Esophagus squamous epithelium (tissue), 5 donors: ENCODE results near the gene RASSF7. TPM values are rescaled to one million over a fixed set of nuclear protein-coding genes. Genes with fewer than 3 reads are reported as not detected.

Experiments
- DNase-seq: peaks from one replicate; lab custom pipeline; 2025; lab: John Stamatoyannopoulos, UW
- H3K27ac ChIP-seq, 4 donors: fragments of 200-600 bp; sonication (generic); one replicate each; pipeline ENCODE4 v1.5.1; 2016 to 2019; ENCODE audit warnings: mild to moderate bottlenecking in 1 of 4
- H3K27me3 ChIP-seq, 4 donors: fragments of 200-600 bp; sonication (generic); 1 replicate in 3 of 4; 2 replicates in 1 of 4; pipeline versions ENCODE4 v1.5.1 to v1.6.0; 2017 to 2021; ENCODE audit warnings: antibody characterized with exemption in 1 of 4
- H3K36me3 ChIP-seq, 3 donors: fragments of 200-600 bp; sonication (generic); one replicate each; pipeline ENCODE4 v1.5.1; 2016 to 2019
- H3K4me1 ChIP-seq, 3 donors: fragments of 200-600 bp; sonication (generic); one replicate each; pipeline ENCODE4 v1.5.1; 2017 to 2019
- H3K4me3 ChIP-seq, 4 donors: fragments of 200-600 bp; sonication (generic); 1 replicate in 3 of 4; 2 replicates in 1 of 4; pipeline ENCODE4 v1.5.1; 2016 to 2019; ENCODE audit warnings: mild to moderate bottlenecking in 2 of 4, moderate library complexity in 1 of 4
- H3K9me3 ChIP-seq, 3 donors: fragments of 200-600 bp; sonication (generic); one replicate each; pipeline ENCODE4 v1.5.1; 2016 to 2019
- POLR2A ChIP-seq, 4 donors: fragments of 450-650 bp; IDR thresholded peaks; one replicate each; pipeline ENCODE4 v1.6.1; 2017; ENCODE audit warnings: antibody characterized with exemption in 4 of 4, mild to moderate bottlenecking in 4 of 4, moderate library complexity in 3 of 4
- WGBS, 2 donors: methylation state at CpG; one replicate each; pipeline ENCODE4 v1.1.5; 2018; 5-methylcytosine and 5-hydroxymethylcytosine counted together
- intact Hi-C: fragments of 100-400 bp; cut with DNase I; formaldehyde crosslinking; loops from one replicate; pipeline ENCODE4 v1.15.0; 2022
- total RNA-seq, 4 donors: library from RNA; depleted of rRNA; stranded (reverse); fragments of >200 nt; gene quantifications; one replicate each; pipeline ENCODE4 v1.1.0, GENCODE V29; 2016
- TF ChIP-seq, protein P1 (sequence below), 6 experiments: fragments of 450-650 bp in 4 of 6; fragments of 200-600 bp in 2 of 6; sonication (generic) in 2 of 6; IDR thresholded peaks; one replicate each; pipeline ENCODE4 v1.5.1; 2016 to 2019; ENCODE audit warnings: antibody characterized with exemption in 6 of 6, mild to moderate bottlenecking in 4 of 6, moderate library complexity in 4 of 6
- donor health status: DM: yes; HTN: yes; CAD: no.

Gene RASSF7
- total RNA-seq, 4 donors from 2014 or later, result 35.7 to 54.0 (median 44.4) TPM

DNA sequence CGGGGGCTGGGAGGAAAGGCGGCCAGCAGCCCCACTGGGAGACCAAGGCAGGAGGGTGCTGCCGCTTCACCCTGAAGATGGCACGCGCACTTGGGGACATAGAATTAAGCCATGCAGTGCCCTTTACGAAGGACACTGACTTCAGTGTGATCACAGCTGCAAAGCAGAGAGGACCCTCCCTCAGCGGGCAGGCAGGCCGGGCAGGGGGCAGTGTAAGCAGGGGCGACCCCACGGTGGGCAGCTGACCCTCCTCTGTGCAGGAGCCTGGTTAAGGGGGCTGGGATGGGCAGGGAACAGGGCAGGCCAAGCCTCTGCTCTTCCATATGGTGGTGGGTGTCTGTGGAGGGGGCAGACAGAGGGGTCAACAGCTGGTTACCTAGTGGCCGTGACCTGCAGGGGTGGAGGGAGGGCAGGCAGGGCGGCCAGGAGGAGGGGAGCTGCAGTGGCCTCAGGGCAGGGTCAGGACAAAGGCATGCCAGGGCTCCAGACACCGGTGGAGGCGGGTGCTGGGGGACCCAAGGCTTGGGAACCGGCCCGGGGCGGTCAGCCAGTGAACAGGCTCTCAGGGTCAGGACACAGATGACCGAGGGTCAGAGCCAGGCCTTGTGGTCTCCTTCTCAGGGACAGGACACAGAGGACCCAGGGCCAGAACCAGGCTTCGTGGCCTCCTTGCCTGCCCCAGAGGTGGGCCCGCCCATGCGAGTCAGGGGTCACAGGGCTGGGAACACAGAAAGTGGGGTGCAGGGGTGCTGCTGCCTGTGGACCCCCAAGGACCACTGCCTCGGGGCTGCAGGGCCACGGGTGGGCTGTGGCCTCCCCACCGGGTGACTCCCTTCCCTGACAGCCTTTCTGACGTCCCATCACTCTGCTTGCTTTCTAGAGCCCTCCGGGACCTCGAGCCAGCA lies 7.4 kb upstream of the RASSF7 start:
- Histone ChIP-seq H3K36me3 (no peaks in the 10 kb centered on the region), H3K27me3 (peaks cover 0 to 81% (median 3%) of the 10 kb centered on the region in 4 donors), H3K27ac (no peak overlapping the region), H3K4me1 (peaks cover 15 to 27% (median 20%) of the 10 kb centered on the region in 3 donors), H3K9me3 (no peaks in the 10 kb centered on the region), H3K4me3 (no peak overlapping the region)
- intact Hi-C loops, result no loop called here
- TF ChIP-seq, protein P1, sequence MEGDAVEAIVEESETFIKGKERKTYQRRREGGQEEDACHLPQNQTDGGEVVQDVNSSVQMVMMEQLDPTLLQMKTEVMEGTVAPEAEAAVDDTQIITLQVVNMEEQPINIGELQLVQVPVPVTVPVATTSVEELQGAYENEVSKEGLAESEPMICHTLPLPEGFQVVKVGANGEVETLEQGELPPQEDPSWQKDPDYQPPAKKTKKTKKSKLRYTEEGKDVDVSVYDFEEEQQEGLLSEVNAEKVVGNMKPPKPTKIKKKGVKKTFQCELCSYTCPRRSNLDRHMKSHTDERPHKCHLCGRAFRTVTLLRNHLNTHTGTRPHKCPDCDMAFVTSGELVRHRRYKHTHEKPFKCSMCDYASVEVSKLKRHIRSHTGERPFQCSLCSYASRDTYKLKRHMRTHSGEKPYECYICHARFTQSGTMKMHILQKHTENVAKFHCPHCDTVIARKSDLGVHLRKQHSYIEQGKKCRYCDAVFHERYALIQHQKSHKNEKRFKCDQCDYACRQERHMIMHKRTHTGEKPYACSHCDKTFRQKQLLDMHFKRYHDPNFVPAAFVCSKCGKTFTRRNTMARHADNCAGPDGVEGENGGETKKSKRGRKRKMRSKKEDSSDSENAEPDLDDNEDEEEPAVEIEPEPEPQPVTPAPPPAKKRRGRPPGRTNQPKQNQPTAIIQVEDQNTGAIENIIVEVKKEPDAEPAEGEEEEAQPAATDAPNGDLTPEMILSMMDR (IDR thresholded peaks at IDR 0.05), result no peak
- no peak for TF ChIP-seq POLR2A (IDR thresholded peaks at IDR 0.05)
- DNase-seq, result no peak
- 72 to 84% methylated on average over 8 to 16 of the region's 27 CpGs for WGBS, 2 donors

GRCh38 chr11:553988-554340 lies 6.8 kb upstream of the RASSF7 start:
- intact Hi-C loops, result no loop called here
- no CpG with 5 or more reads among the region's 11 CpGs for WGBS, 2 donors
- Histone ChIP-seq H3K9me3 (no peaks in the 10 kb centered on the region), H3K27me3 (peaks cover 0 to 88% (median 3%) of the 10 kb centered on the region in 4 donors), H3K4me3 (no peak overlapping the region), H3K27ac (no peak overlapping the region), H3K36me3 (no peaks in the 10 kb centered on the region), H3K4me1 (peaks cover 15 to 27% (median 20%) of the 10 kb centered on the region in 3 donors)
- DNase-seq, result no peak
- TF ChIP-seq, protein P1 (IDR thresholded peaks at IDR 0.05), result no peak
- TF ChIP-seq POLR2A (IDR thresholded peaks at IDR 0.05), result no peak

GRCh38 chr11:554428-555226 lies 6.1 kb upstream of the RASSF7 start:
- no peak for DNase-seq
- intact Hi-C loops, result loop anchor here (5.0 kb wide), 1 partner anchor 168 kb away; no protein-coding TSS in a partner anchor

GRCh38 chr11:555227-555779 lies 5.5 kb upstream of the RASSF7 start:
- H3K27me3 ChIP-seq, result peaks cover 0 to 92% (median 3%) of the 10 kb centered on the region in 4 donors
- peaks cover 20 to 37% (median 27%) of the 10 kb centered on the region in 3 donors for H3K4me1 ChIP-seq
- H3K9me3 ChIP-seq, result no peaks in the 10 kb centered on the region
- H3K36me3 ChIP-seq, result no peaks in the 10 kb centered on the region
- TF ChIP-seq, protein P1 (IDR thresholded peaks at IDR 0.05), result no peak
- no peak for TF ChIP-seq POLR2A (IDR thresholded peaks at IDR 0.05)
- DNase-seq, result no peak
- peak overlapping the region in 1 of 4 donors; percentile 9 for H3K27ac ChIP-seq
- H3K4me3 ChIP-seq, result peak overlapping the region; percentile 27 to 62 (median 44)
- intact Hi-C loops, result loop anchor here (5.0 kb wide), 1 partner anchor 167 kb away; no protein-coding TSS in a partner anchor
- WGBS, 2 donors, result 0% methylated on average over 6 to 7 of the region's 57 CpGs

More at GRCh38 chr11:554428-555226, 6.1 kb upstream of the RASSF7 start:
- H3K4me1 ChIP-seq, result peaks cover 15 to 31% (median 20%) of the 10 kb centered on the region in 3 donors
- H3K27me3 ChIP-seq, result peaks cover 0 to 93% (median 3%) of the 10 kb centered on the region in 4 donors
- H3K27ac ChIP-seq, result no peak overlapping the region
- no peaks in the 10 kb centered on the region for H3K9me3 ChIP-seq
- H3K4me3 ChIP-seq, result peak overlapping the region; percentile 27 to 62 (median 44)
- TF ChIP-seq, protein P1 (IDR thresholded peaks at IDR 0.05), result peak; percentile 52 to 71 (median 64)
- TF ChIP-seq POLR2A (IDR thresholded peaks at IDR 0.05), result no peak
- 0% methylated on average over 2 of the region's 60 CpGs; no CpG with 5 or more reads in 1 of the 2 donors for WGBS, 2 donors
- no peaks in the 10 kb centered on the region for H3K36me3 ChIP-seq
